Stimulated activated CD8-positive, alpha-beta memory T cell treated with anti-CD3 and anti-CD28 coated beads, Interleukin-15, amount 100 ng/mL, for 24 hours (primary cell): ENCODE results near the gene ENOX1.
"Not testable (repeated sequence)": the region's sequence is repeated elsewhere in the genome, so short reads cannot be mapped to it uniquely, and the experiment has no call there.

Experiments used
- DNase-seq: peaks from one replicate; pipeline ENCODE4 v3.0.0-alpha.2; 2020; ENCODE audit warnings: low read depth

ENOX1 gene

DNA sequence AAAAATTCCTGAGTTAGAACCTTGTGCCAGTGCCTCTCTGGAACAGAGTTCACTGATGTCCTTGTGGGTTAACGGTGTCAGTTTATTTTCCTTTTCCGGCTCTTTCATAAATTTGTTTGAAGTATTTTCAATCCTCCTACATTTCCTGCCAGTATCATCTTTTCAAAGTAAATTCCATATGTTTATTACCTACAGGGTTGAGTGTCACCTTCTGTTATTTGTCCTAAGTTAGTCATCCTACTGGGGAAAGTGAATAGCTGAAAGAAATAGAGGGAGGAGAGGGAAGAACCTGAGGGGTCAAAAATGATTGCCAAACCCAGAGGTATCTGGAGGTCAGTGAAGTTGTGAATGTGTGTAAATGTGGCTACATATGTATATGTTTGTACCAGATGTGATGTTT is 582.2 kb downstream of the ENOX1 start:
- no peak for DNase-seq

DNA sequence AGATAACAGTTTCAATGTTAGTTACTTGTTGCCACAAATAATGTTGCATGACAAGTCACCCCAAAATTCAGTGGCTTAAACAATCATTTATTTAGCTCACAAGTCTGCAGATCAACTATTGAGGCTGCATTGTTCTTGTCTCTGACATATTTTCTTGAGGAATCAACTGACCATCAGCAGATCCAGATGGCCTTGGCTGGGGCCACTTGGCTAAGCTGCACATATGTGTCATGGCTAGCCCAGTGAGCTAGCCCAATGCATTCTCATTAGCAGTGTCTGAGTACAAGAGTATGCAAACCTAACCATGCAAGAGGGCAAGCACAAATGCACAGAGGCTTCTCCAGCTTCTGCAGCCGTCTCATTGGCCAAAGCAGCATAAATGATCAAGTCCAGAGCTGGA is 583.0 kb downstream of the ENOX1 start:
- no peak for DNase-seq

DNA sequence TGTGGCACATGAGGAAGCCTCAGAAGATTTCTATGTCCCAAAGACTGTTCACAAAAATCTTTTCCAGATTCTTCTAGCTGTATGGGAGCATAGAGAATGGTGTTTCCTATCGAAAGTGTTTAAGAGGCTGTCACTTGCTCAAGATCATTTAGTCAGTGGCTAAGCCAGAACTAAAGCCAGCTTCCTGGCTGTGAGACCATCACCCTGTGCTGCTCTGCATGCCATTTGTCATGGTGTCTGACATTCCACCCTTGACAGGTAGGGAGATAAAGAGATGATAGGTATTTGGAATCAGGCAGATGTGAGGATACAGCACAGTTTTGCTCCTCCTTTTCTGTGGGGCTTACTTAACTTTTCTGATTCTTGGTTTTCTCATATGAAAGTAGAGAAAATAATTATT is 586.0 kb downstream of the ENOX1 start:
- no peak for DNase-seq

DNA sequence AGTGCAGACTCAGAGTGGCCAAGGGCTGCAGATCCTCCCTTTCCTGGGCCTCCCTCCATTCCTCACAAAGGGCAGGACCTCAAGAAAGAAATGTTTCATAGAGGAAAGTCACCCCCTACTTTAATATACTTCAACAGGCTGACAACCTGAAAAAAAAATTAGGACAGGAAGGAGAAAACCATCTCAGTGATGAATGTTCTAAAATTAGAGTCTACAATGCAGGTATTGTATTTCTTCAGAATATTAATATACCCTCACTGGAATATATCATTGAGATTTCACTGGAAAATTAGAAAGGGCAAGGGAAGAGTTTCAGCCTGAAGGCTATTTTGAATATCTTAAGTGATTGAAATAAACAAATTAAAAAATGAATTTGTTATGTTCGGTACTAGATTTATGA is 586.5 kb downstream of the ENOX1 start:
- DNase-seq = no peak

DNA sequence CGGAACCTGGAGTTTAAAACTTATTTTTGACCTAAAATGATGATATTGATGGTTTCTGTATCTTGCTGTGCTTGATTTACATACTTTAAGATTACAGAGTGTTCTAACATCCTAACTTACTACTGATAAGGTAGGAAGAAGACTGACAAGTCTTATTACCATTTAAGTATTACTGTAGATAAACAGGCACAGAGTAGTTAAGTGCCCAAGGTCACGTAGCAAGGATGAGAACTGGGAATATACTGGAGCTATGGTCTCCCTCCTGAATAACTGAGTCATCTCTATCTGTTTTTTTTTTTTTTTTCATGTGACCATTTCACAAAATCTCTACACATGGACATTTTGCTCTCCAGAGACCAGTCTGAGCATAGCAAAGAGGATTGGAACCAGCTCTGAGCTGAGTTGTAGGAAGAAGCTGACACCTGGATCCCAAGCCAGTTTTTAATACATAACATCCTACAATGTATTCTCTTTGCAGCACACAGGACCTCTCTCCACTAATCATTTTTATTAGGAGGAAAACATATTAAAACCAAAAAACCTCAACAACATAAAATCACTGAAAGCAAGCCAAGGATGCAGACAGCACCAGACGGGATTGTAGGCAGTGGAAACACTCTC is 589.9 kb downstream of the ENOX1 start:
- no peak for DNase-seq

DNA sequence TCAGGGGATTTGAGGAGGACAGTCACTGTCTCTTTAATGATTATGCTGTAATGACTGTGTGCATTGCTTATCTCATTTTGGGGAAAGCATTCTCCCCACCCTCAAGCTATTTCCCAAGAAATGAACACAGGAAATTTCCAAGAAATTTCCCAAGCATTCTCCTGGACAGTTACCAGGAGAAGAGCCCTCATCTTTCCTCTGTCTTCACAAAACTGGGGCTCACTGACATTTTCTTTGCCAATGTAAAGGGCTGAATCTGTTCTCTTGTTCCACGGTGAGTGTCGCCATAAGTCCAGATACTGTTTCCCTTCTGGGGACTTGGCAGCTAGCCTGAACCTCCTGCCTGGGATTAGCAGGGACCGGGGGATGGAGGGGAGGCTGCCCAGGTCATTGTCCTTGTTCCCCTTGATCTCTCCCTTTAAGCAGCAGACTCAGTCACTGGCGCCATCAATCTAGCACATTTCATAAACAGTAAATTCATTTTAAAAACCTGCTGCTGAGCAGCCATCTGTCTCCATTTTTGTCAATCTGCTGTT is 590.6 kb downstream of the ENOX1 start:
- no peak for DNase-seq

DNA sequence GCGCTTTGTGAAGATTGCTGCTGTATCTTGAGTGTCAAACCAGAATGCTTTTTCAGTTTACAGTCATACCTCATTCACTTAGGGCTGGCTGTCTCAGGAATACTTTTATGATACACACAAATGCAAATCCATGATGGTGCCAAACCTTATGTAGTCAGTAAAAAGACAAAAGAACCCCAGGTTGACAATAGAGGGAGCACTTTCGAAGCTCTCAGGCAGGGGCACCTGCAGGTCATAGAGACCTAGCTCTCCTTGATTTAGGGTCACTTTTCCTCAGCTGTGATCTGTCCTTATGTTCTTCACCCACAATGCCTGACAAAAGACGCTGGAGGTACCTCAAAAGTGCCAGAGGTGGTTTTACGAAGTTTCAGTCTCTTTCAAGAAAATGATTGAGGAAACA is 591.2 kb downstream of the ENOX1 start:
- DNase-seq = no peak

DNA sequence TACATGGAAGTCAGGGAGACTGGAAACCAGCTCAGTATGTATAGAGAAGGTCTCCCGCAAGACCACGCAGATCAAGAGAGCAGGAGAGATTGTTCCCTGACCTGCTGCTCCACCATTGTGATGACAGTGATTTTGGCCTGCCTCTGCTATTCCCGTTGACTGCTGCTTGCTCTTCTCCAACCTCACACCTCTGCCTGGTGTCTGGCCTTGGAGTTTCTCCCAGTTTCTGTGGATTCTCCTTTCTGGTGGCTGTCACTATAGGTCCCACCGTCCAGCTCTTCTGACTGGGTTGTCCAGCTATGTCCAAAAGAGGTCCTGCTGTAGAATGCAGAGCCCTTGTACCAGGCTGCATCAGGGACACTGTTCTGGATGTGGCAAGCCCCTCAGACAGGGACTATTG is 591.7 kb downstream of the ENOX1 start:
- DNase-seq = no peak

DNA sequence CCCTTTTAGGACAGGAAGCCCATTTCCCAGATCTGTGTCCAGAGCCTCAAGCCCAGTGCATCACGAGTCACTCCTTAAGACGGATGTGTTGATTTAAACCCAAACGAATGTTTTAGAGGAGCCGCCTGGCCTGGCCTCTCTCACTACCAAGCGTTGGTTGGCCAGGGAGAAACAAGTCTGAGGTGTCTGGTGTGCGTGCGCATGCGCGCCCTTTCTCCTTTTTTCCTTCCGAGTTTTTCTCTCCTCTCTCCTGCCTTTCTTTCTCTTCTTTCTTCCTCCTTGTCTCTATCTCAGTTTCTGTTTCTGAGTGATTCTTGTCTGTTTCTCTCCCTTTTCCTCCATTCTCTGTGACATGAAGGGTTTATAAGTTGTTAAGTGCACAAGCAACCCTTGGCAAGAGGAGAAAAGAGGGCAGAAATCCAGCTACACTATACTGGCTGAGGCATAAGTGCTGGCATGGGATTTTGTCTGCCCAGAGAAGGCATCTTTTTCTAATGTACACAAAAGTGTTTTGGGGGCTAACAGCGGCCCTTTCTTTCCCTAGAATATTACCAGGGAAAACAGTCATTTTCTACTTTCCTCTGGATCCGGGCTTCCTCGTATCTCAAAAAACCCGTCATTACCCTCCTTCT is 592.9 kb downstream of the ENOX1 start:
- no peak for DNase-seq

DNA sequence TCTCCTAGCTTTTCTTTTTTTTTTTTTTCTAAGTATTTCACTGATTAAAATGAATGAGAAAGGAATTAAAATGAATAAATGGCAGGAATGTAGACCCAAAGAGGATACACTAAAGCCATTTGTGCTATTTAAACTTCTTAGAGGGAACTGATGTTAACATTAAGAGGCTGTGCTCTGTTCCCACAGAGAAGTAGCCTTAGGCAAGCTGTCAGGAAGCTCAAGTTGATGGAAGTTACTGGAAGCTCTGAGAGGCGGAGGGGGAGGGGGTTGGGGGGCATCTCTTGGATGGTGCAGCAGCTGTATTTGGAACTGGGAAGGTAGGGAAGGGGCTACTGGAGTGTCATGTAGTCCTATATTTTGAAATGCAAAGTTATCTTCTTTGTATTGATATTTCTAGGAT is 595.2 kb downstream of the ENOX1 start:
- no peak for DNase-seq

DNA sequence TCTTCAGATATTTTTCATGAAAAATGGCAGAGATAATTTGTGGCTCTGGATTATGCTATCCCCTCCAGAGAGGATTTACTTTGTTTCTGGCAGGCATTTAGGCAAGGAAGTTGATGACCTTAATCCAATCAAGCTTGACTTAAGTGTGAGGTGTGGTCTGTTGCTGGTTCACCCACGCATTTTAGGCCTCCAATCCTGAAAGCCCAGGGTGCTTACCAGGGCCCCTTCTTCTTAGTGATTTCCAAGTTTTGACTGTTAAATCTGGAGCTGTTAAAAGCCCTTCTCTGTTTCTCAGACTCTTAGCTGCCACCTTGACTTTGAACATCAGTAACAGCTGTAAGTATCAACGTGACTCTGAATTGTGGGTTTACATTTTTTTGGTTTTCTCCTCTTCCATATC is 601.5 kb downstream of the ENOX1 start:
- no peak for DNase-seq

DNA sequence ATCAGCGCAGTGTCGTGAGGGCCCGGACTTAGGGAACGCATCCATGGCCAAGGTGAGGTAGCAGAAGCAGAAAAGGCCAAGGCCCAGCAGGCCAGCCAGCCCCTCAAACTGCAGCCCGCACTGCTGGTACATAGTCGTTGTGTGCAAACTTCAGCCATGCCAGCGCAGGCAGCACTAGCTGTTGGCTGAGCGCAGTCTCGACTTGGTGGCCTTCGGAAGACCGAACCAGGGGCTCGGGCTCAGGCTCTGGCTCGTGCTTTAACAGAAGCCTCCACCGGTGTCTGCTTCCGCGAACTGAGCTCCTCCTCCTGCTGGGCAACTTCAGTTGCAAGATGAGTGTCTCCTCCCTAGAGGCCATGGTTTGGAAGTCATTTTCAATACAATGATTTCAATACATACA is 605.9 kb downstream of the ENOX1 start:
- no peak for DNase-seq

DNA sequence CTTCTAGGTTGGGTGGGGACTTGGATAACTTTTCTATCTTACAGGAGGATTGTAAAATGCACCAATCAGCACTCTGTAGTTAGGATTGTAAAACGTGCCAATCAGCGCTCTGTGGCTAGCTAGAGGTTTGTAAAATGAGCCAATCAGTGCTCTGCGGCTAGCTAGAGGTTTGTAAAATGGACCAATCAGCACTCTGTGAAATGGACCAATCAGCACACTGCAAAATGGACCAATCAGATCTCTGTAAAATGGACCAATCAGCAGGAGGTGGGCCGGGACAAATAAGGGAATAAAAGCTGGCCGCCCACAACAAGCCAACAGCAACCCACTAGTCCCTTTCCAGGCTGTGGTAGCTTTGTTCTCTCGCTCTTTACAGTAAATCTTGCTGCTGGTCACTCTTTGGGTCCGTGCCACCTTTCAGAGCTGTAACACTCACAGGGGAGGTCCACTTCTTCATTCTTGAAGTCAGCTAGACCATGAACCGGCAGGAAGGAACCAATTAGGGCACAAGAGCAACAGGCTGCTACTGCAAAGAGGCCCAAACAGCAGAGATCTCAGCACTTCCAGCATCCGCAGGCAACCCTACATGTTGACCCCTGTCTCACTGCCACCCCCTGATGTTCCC is 606.6 kb downstream of the ENOX1 start:
- DNase-seq = no peak

DNA sequence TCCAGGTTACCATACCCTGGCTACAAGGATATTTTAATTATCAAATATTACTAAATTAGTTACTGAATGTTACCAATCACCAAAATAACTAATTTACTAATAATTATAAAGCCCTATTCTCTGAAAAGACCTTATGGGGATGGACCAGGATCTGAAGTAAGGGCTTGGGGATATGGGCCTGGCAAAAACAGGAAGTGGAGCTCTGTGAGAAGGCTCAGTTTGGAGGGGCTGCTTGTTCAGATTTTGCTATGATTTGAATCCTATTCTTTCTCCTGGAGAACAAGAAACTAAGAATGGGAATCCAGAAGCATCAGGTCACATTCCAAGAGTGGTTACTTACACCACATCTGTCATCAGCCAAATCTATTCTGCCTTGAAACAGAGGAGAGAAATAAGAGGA is 615.3 kb downstream of the ENOX1 start:
- no peak for DNase-seq

DNA sequence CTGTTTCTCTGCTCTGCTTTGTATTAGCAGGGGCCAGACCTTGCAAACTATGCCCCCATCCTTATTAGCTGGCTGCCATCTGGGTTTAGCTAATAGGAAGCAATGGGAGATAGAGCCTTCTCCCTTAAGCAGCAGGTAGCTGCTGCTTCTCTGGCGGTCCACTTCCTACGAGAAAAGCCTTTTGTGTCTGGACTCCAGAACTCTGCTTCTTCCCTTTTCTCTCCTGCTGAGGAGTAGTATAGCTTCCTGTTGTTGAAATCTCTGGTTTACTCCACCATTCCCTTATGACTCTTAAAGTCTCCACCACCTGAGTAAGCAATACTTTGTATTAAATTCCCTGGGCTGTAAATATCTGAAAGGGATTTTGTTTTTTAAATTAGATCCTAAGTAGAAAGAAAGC is 616.3 kb downstream of the ENOX1 start:
- no peak for DNase-seq

DNA sequence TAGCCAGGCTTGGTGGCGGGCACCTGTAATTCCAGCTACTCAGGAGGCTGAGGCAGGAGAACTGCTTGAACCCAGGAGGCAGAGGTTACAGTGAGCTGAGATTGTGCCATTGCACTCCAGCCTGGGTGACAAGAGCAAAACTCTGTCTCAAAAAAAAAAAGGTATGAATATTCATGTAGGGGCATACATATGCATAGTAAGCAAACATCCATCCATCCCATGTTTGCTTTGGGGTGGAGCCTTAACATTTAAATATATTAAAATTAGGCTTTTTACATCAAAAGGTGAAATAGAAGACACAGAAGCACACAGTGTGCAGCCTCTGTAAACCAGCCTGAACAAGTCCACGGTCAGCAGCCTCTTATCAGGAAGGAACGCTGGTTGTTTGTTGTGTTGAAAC is 618.3 kb downstream of the ENOX1 start:
- not testable (repeated sequence) for DNase-seq

DNA sequence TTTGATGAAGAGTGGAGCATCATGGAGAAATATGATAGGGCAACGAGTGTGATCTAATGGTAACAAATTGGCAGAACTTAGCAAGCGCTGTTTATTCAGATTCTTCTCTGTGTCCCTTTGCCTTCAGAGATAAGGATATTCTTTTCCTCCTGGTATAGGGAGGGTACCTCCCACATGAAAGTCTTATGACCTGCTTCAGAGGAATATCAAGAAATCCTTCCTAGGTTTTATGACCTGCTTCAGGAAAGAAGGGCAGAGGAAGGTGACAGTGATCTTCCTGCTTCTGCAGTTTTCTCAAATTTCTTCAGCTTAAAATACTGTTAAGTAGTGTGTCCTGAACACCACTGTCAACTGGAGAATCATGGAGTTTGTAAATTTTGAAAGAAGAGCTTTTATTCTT is 619.0 kb downstream of the ENOX1 start:
- no peak for DNase-seq

DNA sequence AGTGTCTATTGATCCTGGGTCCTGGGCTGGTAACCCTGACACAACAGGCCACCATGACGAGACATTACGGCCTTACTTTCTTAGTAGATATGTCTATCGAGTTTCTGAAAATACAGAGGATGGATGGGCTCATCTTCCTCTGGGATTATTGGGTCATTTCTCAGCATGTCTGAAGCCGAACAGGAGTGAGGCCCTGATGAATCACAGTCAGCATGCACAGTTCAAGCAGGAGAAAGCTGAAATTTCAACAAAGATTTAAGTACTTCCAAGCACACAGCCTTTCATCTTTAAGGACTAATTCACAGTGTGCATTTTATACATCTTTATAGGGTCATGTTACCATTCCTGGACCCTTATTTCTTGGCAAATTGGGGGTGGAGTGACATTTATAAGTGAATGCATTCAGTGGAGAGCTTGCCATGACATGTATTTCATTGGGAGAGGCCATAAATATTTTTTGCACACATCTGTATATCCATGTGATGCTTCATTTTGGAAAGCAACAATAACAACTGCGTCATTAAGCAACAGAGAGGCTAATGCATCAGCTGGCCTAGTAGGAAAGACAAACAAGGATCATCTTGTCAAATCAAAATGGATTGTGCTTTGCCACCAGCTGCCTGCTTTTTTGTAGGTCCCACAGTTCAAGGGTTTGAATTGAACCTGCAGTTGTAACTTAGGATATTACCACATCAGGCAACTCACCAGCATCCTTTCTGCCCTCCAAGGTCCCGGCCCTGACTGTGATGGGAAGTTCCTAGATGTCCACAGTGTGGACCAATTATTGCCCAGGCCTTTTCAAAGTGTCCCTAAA is 619.9 kb downstream of the ENOX1 start:
- no peak for DNase-seq
